Natural killer cell (primary cell): Measurements from ENCODE around the gene NEU4. TPM values are rescaled to one million over a fixed set of nuclear protein-coding genes. Genes with fewer than 3 reads are reported as not detected.
A peak's percentile ranks its signal among the peaks of the same experiment; 100 is the strongest.
"Not testable (repeated sequence)": the region's sequence is repeated elsewhere in the genome, so short reads cannot be mapped to it uniquely, and the experiment has no call there.

Experiments
- ATAC-seq, 3 donors: fragments of 150-1000 bp in 2 of 3; fragments of 200-7000 bp in 1 of 3; cut with Tn5 transposase; 1 replicate in 1 of 3; 2 replicates in 2 of 3; pipeline ENCODE4 v1.10.0; 2021; ENCODE audit warnings: mild to moderate bottlenecking in 2 of 3, moderate library complexity in 2 of 3
- DNase-seq, 2 donors: peaks; one replicate each; pipeline versions ENCODE4 v3.0.0 to v3.0.0-alpha.2; 2013 to 2021; ENCODE audit warnings: mixed read lengths in 1 of 2
- H3K27ac ChIP-seq: one replicate; pipeline ENCODE4 v1.5.1; 2013; ENCODE audit warnings: mild to moderate bottlenecking, low read length
- H3K27me3 ChIP-seq: one replicate; pipeline ENCODE4 v1.6.1; 2013; ENCODE audit warnings: low read length; ENCODE audit not compliant: control insufficient read depth, insufficient read depth
- H3K36me3 ChIP-seq: one replicate; pipeline ENCODE4 v1.6.1; 2013; ENCODE audit warnings: low read length; ENCODE audit not compliant: control insufficient read depth, insufficient read depth
- H3K4me1 ChIP-seq: one replicate; pipeline ENCODE4 v1.6.1; 2013; ENCODE audit warnings: low read length; ENCODE audit not compliant: control insufficient read depth, insufficient read depth
- H3K4me3 ChIP-seq: one replicate; pipeline ENCODE4 v1.5.1; 2013; ENCODE audit warnings: low read length
- H3K9me3 ChIP-seq: one replicate; pipeline ENCODE4 v1.6.1; 2013; ENCODE audit warnings: low read length; ENCODE audit not compliant: control insufficient read depth, insufficient read depth
- H3K27ac Mint-ChIP-seq, 2 donors: one replicate each; pipeline ENCODE4 v1.8.0; 2022; ENCODE audit warnings: mild to moderate bottlenecking in 2 of 2, mixed read lengths in 2 of 2, moderate library complexity in 1 of 2
- H3K27me3 Mint-ChIP-seq, 2 donors: one replicate each; pipeline ENCODE4 v1.8.0; 2022; ENCODE audit warnings: low read depth in 2 of 2, mixed read lengths in 2 of 2
- H3K36me3 Mint-ChIP-seq: one replicate; pipeline ENCODE4 v1.8.0; 2022; ENCODE audit warnings: mixed read lengths
- H3K4me1 Mint-ChIP-seq, 2 donors: one replicate each; pipeline ENCODE4 v1.8.0; 2022; ENCODE audit warnings: mixed read lengths in 2 of 2
- H3K4me3 Mint-ChIP-seq: one replicate; pipeline ENCODE4 v1.8.0; 2022; ENCODE audit warnings: mild to moderate bottlenecking, moderate library complexity, mixed read lengths
- H3K9me3 Mint-ChIP-seq, 2 donors: one replicate each; pipeline ENCODE4 v1.8.0; 2022; ENCODE audit warnings: mixed read lengths in 2 of 2
- WGBS: methylation state at CpG from one replicate; pipeline ENCODE4 v1.1.7; 2013; ENCODE audit warnings: missing lambda C conversion rate; ENCODE audit not compliant: insufficient coverage; 5-methylcytosine and 5-hydroxymethylcytosine counted together
- intact Hi-C: fragments of 100-400 bp; cut with micrococcal nuclease; formaldehyde crosslinking; loops from one replicate; pipeline ENCODE4 v1.14.2; 2022
- total RNA-seq, 4 donors: library from RNA; stranded (reverse); fragments of 120-200 nt in 1 of 4; gene quantifications; one replicate each; pipeline versions ENCODE4 v1.2.3 to v1.2.4, GENCODE V29; 2013 to 2022
- TF ChIP-seq, protein P1 (sequence below): fragments of 200-600 bp; IDR thresholded peaks from one replicate; pipeline ENCODE4 v1.8.0; 2022; ENCODE audit warnings: antibody characterized with exemption

Gene NEU4
- total RNA-seq, 3 donors from 2014 or later (not counting 1 experiment from before 2014, with no cell fraction given): 0.39 to 6.6 (median 2.2) TPM

DNA sequence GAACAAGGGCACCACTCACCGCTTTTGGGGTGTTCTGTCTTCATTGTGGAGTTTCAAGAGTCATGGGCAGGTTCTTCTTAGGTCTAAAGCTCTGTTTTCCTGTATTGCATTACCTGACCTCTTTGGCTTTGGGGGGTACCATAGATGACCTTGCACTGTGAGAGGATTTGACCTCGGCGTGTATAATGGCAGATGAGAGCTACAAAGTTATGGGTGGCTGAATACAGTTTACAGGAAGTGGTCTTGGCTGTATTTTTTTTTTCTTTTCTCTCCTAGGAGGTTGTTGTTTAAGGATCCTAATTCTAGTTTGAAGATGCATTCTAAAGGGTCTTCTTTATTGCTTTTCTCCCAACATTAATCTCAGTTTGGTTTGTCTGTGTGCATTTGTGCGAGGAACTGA is 20.9 kb upstream of the NEU4 start:
- no peak overlapping the region for H3K4me3 Mint-ChIP-seq
- no peaks in the 10 kb centered on the region for H3K36me3 Mint-ChIP-seq
- H3K4me3 ChIP-seq: no peak overlapping the region
- no peaks in the 10 kb centered on the region for H3K27me3 ChIP-seq
- ATAC-seq (peak in 2 of 3 donors; percentile 25 to 36), DNase-seq (no peak)
- no peaks in the 10 kb centered on the region for H3K9me3 ChIP-seq
- H3K9me3 Mint-ChIP-seq: no peaks in the 10 kb centered on the region
- intact Hi-C loops: no loop called here
- peaks cover 23 to 24% of the 10 kb centered on the region in 2 donors for H3K4me1 Mint-ChIP-seq
- TF ChIP-seq, protein P1, sequence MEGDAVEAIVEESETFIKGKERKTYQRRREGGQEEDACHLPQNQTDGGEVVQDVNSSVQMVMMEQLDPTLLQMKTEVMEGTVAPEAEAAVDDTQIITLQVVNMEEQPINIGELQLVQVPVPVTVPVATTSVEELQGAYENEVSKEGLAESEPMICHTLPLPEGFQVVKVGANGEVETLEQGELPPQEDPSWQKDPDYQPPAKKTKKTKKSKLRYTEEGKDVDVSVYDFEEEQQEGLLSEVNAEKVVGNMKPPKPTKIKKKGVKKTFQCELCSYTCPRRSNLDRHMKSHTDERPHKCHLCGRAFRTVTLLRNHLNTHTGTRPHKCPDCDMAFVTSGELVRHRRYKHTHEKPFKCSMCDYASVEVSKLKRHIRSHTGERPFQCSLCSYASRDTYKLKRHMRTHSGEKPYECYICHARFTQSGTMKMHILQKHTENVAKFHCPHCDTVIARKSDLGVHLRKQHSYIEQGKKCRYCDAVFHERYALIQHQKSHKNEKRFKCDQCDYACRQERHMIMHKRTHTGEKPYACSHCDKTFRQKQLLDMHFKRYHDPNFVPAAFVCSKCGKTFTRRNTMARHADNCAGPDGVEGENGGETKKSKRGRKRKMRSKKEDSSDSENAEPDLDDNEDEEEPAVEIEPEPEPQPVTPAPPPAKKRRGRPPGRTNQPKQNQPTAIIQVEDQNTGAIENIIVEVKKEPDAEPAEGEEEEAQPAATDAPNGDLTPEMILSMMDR: no peak
- peak overlapping the region in 1 of 2 donors; percentile 48 for H3K27ac Mint-ChIP-seq
- H3K27ac ChIP-seq: no peak overlapping the region
- peaks cover 5% of the 10 kb centered on the region for H3K4me1 ChIP-seq
- H3K36me3 ChIP-seq: no peaks in the 10 kb centered on the region
- 65% methylated on average over 3 of the region's 4 CpGs for WGBS
- H3K27me3 Mint-ChIP-seq: peaks cover 16 to 21% of the 10 kb centered on the region in 2 donors

DNA sequence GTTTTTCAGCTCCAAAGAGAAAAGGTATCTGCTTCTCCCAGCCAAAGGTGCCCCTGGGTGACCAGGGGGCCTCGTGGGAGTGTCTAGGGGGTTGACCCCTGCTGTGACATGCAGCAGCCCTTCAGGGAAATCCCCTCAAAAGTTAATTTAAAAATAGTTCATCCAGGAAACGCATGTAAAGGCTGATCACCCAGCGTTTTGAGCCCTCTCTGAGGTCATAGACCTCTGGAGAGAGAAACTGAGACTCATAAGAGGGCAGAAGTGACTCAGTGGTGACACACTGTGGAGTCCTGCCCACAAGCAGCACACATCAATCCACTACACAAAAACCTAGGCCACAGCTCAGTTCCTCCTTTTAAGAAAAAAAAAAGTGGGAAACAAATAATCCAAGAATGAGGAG is 20.4 kb upstream of the NEU4 start:
- Histone ChIP-seq H3K4me1 (peaks cover 5% of the 10 kb centered on the region), H3K4me3 (no peak overlapping the region), H3K27me3 (no peaks in the 10 kb centered on the region), H3K9me3 (no peaks in the 10 kb centered on the region), H3K27ac (no peak overlapping the region), H3K36me3 (no peaks in the 10 kb centered on the region)
- ATAC-seq (peak; percentile 60 to 93 (median 85)), DNase-seq (peak; percentile 16 to 36)
- Mint-ChIP-seq H3K9me3 (no peaks in the 10 kb centered on the region), H3K4me1 (peaks cover 23 to 24% of the 10 kb centered on the region in 2 donors), H3K27ac (peak overlapping the region in 1 of 2 donors; percentile 48), H3K36me3 (no peaks in the 10 kb centered on the region), H3K4me3 (no peak overlapping the region), H3K27me3 (peaks cover 20 to 25% of the 10 kb centered on the region in 2 donors)
- intact Hi-C loops: no loop called here
- TF ChIP-seq, protein P1: no peak
- WGBS: 11% methylated on average over 3 of the region's 3 CpGs

DNA sequence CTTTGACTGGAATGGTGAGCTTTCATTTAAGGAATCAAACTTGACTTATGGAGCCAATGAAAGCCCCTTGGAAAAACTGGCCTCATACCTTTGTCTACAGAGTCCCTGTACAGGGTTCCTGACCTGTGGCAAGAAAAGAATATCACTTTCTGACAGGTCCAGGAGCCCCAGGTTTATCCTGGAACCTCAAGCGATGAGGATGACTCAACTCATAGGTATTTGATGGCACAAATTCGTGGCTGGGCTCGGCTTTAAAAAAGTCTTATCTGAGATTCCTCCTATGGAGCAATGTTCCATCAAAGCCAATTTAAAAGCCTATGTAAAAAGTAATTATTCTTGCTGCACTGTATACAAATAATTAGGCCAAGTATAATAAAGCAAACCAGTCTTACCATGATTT is 17.6 kb upstream of the NEU4 start:
- Mint-ChIP-seq H3K4me1 (peaks cover 23 to 24% of the 10 kb centered on the region in 2 donors), H3K27me3 (peaks cover 15 to 24% of the 10 kb centered on the region in 2 donors)
- H3K4me1 ChIP-seq, intact Hi-C loops, H3K27ac ChIP-seq, H3K27me3 ChIP-seq, H3K36me3 Mint-ChIP-seq, H3K4me3 Mint-ChIP-seq, H3K9me3 Mint-ChIP-seq, H3K9me3 ChIP-seq, DNase-seq, ATAC-seq, H3K27ac Mint-ChIP-seq, H3K36me3 ChIP-seq, H3K4me3 ChIP-seq: not testable (repeated sequence)
- WGBS: 92% methylated on average over 3 of the region's 3 CpGs

DNA sequence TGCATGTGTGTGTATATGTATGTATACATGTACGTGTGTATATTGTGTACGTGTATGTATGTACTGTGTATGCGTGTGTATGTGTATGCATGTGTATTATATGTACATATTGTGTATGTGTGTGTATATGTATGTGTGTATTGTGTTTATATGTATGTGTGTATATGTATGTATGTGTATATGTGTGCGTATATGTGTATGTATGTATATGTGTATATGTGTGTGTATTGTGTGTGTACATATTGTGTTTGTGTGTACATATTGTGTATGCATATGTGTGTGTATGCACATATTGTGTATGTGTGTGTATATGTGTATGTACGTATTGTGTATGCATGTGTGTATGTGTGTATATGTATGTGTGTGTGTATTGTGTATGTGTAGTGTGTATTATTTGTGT is 15.6 kb upstream of the NEU4 start:
- no peak for ATAC-seq
- H3K27me3 ChIP-seq: no peaks in the 10 kb centered on the region
- no peak overlapping the region for H3K27ac ChIP-seq
- Mint-ChIP-seq H3K4me3 (no peak overlapping the region), H3K27ac (no peak overlapping the region), H3K27me3 (peaks cover 15 to 19% of the 10 kb centered on the region in 2 donors), H3K36me3 (no peaks in the 10 kb centered on the region), H3K9me3 (no peaks in the 10 kb centered on the region), H3K4me1 (peaks cover 8 to 10% of the 10 kb centered on the region in 2 donors)
- H3K4me3 ChIP-seq: no peak overlapping the region
- no peaks in the 10 kb centered on the region for H3K36me3 ChIP-seq
- intact Hi-C loops: no loop called here
- WGBS: 98% methylated on average over 5 of the region's 5 CpGs
- no peaks in the 10 kb centered on the region for H3K9me3 ChIP-seq
- TF ChIP-seq, protein P1: no peak
- H3K4me1 ChIP-seq: peaks cover 3% of the 10 kb centered on the region
- no peak for DNase-seq
